ENCODE measurements around the gene DCDC1. TPM values are rescaled to one million over a fixed set of nuclear protein-coding genes. Genes with fewer than 3 reads are reported as not detected.

DCDC1 gene
- total RNA-seq, 1 experiment from 2014 or later: 1.5 TPM

DNA sequence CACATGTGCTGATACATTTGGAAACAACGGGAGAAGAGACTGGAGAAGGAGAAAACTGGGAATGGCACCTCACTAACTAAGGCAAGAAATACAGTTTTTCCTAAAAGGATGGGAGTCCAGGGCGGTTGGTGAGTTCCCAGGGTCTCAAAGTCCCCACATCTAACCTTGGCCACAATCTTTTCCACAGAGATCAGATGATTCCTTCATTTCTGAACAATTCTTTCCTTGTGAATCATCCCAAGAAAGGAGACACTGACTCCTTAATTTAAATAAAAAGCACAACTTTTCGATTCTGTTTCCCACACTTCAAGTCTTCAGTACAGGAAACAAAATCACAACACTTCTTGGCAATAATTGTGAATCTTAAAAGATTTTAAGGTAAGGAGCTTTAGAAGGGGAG is 384.7 kb downstream of the DCDC1 start:
- Histone ChIP-seq H3K4me3 (replicated peaks in 1 of 2; ENCODE audit: low read depth in 1 of 2, low read length in 2 of 2) (no peak overlapping the region), H3K9me2 (ENCODE audit: insufficient read depth) (no peaks in the 10 kb centered on the region), H3K9ac (ENCODE audit: low read length) (no peak overlapping the region), H3K27me3 (ENCODE audit: insufficient read depth, low read length) (peaks cover 32% of the 10 kb centered on the region), H3K4me2 (ENCODE audit: low read length) (no peak overlapping the region), H3K4me1 (ENCODE audit: control insufficient read depth in 1 of 2, insufficient read depth in 2 of 2, low read length in 2 of 2) (no peaks in the 10 kb centered on the region), H3K79me2 (ENCODE audit: insufficient read depth, low read length) (no peaks in the 10 kb centered on the region), H3K27ac (ENCODE audit: low read depth, low read length) (no peak overlapping the region), H4K20me1 (ENCODE audit: insufficient read depth) (no peaks in the 10 kb centered on the region), H2AFZ (ENCODE audit: low read depth, low read length, poor library complexity, severe bottlenecking) (no peak overlapping the region), H3K9me3 (ENCODE audit: control insufficient read depth in 1 of 2, insufficient read depth in 1 of 2, low read depth in 1 of 2, low read length in 2 of 2) (no peaks in the 10 kb centered on the region), H3K36me3 (ENCODE audit: control insufficient read depth in 1 of 2, insufficient read depth in 2 of 2, low read length in 2 of 2) (no peaks in the 10 kb centered on the region)
- ChIA-PET RAD21 (ENCODE audit: low non-redundant PET in 1 of 2, low total read pairs in 2 of 2, uncharacterized antibody in 2 of 2, unreplicated experiment in 2 of 2) (no interaction called here), POLR2A (no interaction called here), CTCF (no interaction called here)
- intact Hi-C loops (cut with micrococcal nuclease): no loop called here
- BruUV-seq (replicated peaks): no TSS peak
- ATAC-seq (no peak), DNase-seq (ENCODE audit: low read depth, low spot score) (no peak)
- TF ChIP-seq RAD21 (IDR thresholded peaks at IDR 0.05; ENCODE audit: low read depth): no peak

DNA sequence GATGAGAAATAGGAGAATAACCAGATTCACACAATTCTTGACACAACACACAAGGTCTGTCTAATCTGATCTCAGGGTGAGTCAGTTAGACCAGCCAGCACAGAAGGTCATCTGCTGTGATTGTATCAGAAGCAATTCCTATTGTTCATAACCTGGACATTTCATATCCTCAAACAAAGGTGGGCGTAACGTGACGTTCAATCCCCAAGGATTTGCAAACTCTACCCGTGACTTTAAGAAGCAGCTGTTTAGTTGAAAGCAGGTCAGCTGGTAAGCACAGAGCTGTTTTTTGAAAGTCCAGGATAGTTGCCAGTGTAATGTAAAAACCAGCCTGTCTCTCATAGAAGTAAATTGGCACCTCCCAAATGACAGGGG is 385.1 kb downstream of the DCDC1 start:
- no peak overlapping the region for H3K9ac ChIP-seq (ENCODE audit: low read length)
- ATAC-seq (no peak), DNase-seq (ENCODE audit: low read depth, low spot score) (no peak)
- BruUV-seq (replicated peaks): no TSS peak
- ChIA-PET CTCF (no interaction called here), RAD21 (ENCODE audit: low non-redundant PET in 1 of 2, low total read pairs in 2 of 2, uncharacterized antibody in 2 of 2, unreplicated experiment in 2 of 2) (no interaction called here), POLR2A (no interaction called here)
- H3K4me2 ChIP-seq (ENCODE audit: low read length): no peak overlapping the region
- H3K4me3 ChIP-seq (replicated peaks in 1 of 2; ENCODE audit: low read depth in 1 of 2, low read length in 2 of 2): no peak overlapping the region
- no peaks in the 10 kb centered on the region for H3K9me3 ChIP-seq (ENCODE audit: control insufficient read depth in 1 of 2, insufficient read depth in 1 of 2, low read depth in 1 of 2, low read length in 2 of 2)
- H3K36me3 ChIP-seq (ENCODE audit: control insufficient read depth in 1 of 2, insufficient read depth in 2 of 2, low read length in 2 of 2): no peaks in the 10 kb centered on the region
- H3K9me2 ChIP-seq (ENCODE audit: insufficient read depth): no peaks in the 10 kb centered on the region
- no peak overlapping the region for H2AFZ ChIP-seq (ENCODE audit: low read depth, low read length, poor library complexity, severe bottlenecking)
- H3K4me1 ChIP-seq (ENCODE audit: control insufficient read depth in 1 of 2, insufficient read depth in 2 of 2, low read length in 2 of 2): no peaks in the 10 kb centered on the region
- peaks cover 32% of the 10 kb centered on the region for H3K27me3 ChIP-seq (ENCODE audit: insufficient read depth, low read length)
- intact Hi-C loops (cut with micrococcal nuclease): no loop called here
- H4K20me1 ChIP-seq (ENCODE audit: insufficient read depth): no peaks in the 10 kb centered on the region
- no peak overlapping the region for H3K27ac ChIP-seq (ENCODE audit: low read depth, low read length)
- no peak for TF ChIP-seq ELF1 (IDR thresholded peaks at IDR 0.05; ENCODE audit: borderline replicate concordance, low read depth)
- TF ChIP-seq ZNF274 (IDR thresholded peaks at IDR 0.05; ENCODE audit: low read depth, low read length): no peak
- TF ChIP-seq RAD21 (IDR thresholded peaks at IDR 0.05; ENCODE audit: low read depth): no peak
- no peak for TF ChIP-seq POLR2AphosphoS5 (IDR thresholded peaks at IDR 0.05; ENCODE audit: low read depth, low read length)
- H3K79me2 ChIP-seq (ENCODE audit: insufficient read depth, low read length): no peaks in the 10 kb centered on the region

Data from HCT116 (cell line).